ENCODE data around the gene RAD51B. TPM values are rescaled to one million over a fixed set of nuclear protein-coding genes. Genes with fewer than 3 reads are reported as not detected.

Gene RAD51B
- total RNA-seq, 1 experiment from 2014 or later = 29.9 TPM

DNA sequence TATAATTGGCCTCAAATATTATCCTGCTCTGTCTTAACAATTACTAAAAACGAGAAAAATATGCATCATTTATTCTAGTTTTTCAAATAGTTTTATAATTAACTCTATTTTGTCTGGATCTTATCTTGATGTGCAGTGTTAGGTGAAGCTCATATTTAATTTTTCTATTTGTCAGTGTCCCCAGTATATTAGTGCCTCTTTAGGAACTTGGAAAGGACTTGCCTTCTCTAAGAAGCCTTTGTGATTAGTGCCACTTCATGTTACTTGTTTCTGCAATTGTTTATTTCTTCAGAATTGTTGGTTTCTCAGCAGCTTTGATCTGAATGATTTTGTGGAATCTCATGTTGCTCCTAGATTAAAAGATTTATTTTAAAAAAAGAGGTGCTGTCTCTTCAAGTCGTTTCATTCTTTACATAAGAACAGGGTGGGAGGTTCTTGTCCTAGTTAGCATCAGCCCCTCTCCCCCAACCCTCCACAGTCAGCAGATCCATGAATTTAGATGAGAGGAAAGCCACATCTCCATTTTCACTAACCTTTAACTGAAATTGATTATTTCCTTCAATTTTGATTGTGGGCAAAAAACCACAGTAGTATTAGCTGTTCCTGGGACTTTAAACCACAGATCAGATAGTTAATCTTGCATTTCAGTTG, 434.4 kb downstream of the RAD51B start:
- CTCF ChIA-PET = interaction anchor here (0.6 kb wide), 1 partner anchor 53 kb away, joined by 3 read pairs; no protein-coding TSS in a partner anchor
- H3K79me2 ChIP-seq (ENCODE audit: low read depth) = no peaks in the 10 kb centered on the region
- TF ChIP-seq, protein P1, sequence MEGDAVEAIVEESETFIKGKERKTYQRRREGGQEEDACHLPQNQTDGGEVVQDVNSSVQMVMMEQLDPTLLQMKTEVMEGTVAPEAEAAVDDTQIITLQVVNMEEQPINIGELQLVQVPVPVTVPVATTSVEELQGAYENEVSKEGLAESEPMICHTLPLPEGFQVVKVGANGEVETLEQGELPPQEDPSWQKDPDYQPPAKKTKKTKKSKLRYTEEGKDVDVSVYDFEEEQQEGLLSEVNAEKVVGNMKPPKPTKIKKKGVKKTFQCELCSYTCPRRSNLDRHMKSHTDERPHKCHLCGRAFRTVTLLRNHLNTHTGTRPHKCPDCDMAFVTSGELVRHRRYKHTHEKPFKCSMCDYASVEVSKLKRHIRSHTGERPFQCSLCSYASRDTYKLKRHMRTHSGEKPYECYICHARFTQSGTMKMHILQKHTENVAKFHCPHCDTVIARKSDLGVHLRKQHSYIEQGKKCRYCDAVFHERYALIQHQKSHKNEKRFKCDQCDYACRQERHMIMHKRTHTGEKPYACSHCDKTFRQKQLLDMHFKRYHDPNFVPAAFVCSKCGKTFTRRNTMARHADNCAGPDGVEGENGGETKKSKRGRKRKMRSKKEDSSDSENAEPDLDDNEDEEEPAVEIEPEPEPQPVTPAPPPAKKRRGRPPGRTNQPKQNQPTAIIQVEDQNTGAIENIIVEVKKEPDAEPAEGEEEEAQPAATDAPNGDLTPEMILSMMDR (conservative IDR thresholded peaks at IDR 0.05) = no peak
- TF ChIP-seq EZH2 (IDR thresholded peaks at IDR 0.05; ENCODE audit: low read depth) = no peak
- no peaks in the 10 kb centered on the region for H4K20me1 ChIP-seq (ENCODE audit: insufficient read depth)
- peaks cover 53% of the 10 kb centered on the region for H3F3A ChIP-seq (ENCODE audit: insufficient read depth, low read depth)
- H3K27me3 ChIP-seq (ENCODE audit: insufficient read depth, low read depth) = no peaks in the 10 kb centered on the region
- DNase-seq = no peak
- intact Hi-C loops (cut with micrococcal nuclease; ENCODE audit: unreplicated experiment) = loop anchor here (5.0 kb wide), 2 partner anchors 53 to 123 kb away; no protein-coding TSS in a partner anchor
- H3K9me3 ChIP-seq (ENCODE audit: insufficient read depth, low read depth) = peaks cover 5% of the 10 kb centered on the region
- H3K4me2 ChIP-seq = no peak overlapping the region
- H3K4me3 ChIP-seq = no peak overlapping the region
- POLR2A ChIA-PET (ENCODE audit: unreplicated experiment) = no interaction called here
- no peak overlapping the region for H2AFZ ChIP-seq
- H3K27ac ChIP-seq = no peak overlapping the region
- no peaks in the 10 kb centered on the region for H3K9me2 ChIP-seq (ENCODE audit: insufficient read depth)
- H3K36me3 ChIP-seq (ENCODE audit: low read depth) = no peaks in the 10 kb centered on the region
- no TSS peak for BruUV-seq (replicated peaks)
- peaks cover 64% of the 10 kb centered on the region for H3K4me1 ChIP-seq (replicated peaks; ENCODE audit: insufficient read depth)

DNA sequence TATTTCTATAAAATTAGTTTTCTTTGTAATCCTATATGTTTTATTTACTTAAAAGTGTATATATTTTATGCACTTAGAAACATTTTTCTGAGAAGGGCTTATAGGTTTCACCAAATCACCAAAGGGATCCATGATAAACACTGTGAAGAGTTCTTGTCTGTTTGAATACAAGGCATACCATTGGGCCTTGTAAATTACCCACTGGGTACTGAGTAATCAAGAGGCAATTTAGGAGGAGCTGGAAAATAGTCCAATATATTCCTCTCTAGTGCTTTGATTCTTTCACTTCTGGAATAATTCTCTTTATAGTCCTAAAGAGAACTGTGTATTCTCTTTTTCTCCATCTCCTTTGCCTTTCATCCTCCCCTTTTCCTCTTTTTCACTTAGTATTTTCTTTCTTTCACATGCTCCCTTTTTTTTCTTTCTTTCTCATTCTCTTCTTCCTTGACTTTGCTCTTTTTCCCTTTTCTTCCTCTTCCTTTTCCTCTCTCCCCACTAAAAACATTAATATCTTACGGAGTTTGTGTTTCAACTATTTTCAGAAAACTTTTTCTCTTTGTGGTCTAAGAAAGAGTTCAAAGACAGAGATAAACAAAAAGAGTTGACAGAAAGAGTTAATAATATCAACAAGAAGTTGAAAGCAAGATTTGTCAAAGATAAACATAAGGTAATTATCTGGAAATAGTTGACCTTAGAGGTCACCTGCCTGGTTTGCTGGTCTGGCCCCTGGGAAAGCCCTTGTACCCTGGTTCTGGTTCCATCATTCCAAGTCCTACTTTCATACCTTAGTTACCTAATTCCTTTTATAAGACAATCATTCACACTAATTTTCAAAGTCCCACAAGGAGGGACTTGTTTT, 435.3 kb downstream of the RAD51B start:
- Histone ChIP-seq H3K9me2 (ENCODE audit: insufficient read depth) (no peaks in the 10 kb centered on the region), H3K27me3 (ENCODE audit: insufficient read depth, low read depth) (no peaks in the 10 kb centered on the region), H2AFZ (no peak overlapping the region), H3K27ac (peak overlapping the region; percentile 71), H3K4me1 (replicated peaks; ENCODE audit: insufficient read depth) (peaks cover 55% of the 10 kb centered on the region), H3F3A (ENCODE audit: insufficient read depth, low read depth) (peaks cover 44% of the 10 kb centered on the region), H4K20me1 (ENCODE audit: insufficient read depth) (no peaks in the 10 kb centered on the region), H3K4me3 (no peak overlapping the region), H3K9me3 (ENCODE audit: insufficient read depth, low read depth) (peaks cover 5% of the 10 kb centered on the region), H3K36me3 (ENCODE audit: low read depth) (no peaks in the 10 kb centered on the region), H3K4me2 (peak overlapping the region; percentile 5; the same call in 1 of the 2 replicates), H3K79me2 (ENCODE audit: low read depth) (no peaks in the 10 kb centered on the region)
- POLR2A ChIA-PET (ENCODE audit: unreplicated experiment) = interaction anchor here (0.6 kb wide), 1 partner anchor 532 kb away, joined by 6 read pairs; no protein-coding TSS in a partner anchor
- CTCF ChIA-PET = interaction anchor here (0.6 to 1.3 kb wide), 2 partner anchors 52 to 570 kb away, joined by 3 to 4 read pairs; no protein-coding TSS in a partner anchor
- intact Hi-C loops (cut with micrococcal nuclease; ENCODE audit: unreplicated experiment) = loop anchor here (5.0 kb wide), 2 partner anchors 52 to 122 kb away; no protein-coding TSS in a partner anchor
- TF ChIP-seq EZH2 (IDR thresholded peaks at IDR 0.05; ENCODE audit: low read depth) = no peak
- TF ChIP-seq, protein P1 (conservative IDR thresholded peaks at IDR 0.05) = no peak
- no TSS peak for BruUV-seq (replicated peaks)
- DNase-seq = no peak

DNA sequence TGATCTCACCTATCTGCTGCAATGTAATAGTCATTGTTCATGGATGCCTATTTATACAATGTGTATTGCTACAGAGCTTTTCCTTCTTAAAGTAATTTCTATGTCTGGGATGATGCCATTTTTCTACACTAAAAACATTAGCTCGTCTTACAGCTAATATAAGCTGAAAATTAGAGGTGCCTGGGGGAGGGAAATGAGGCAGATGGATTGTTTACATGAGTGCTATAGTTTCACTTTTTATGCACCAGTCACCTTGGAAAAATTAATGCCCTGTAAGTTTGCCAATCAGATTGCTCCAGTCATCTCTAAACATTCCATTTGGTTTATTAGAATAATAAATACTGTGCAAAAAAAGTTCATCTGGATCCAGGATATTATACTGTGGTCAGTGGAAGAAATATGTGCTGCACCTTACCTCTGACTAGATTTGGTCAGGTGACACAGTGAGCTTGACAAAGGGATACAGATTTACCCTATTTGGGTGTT, 436.2 kb downstream of the RAD51B start:
- intact Hi-C loops (cut with micrococcal nuclease; ENCODE audit: unreplicated experiment) = no loop called here
- H3F3A ChIP-seq (ENCODE audit: insufficient read depth, low read depth) = peaks cover 35% of the 10 kb centered on the region; the same call in 1 of the 2 replicates
- H3K9me3 ChIP-seq (ENCODE audit: insufficient read depth, low read depth) = peaks cover 5% of the 10 kb centered on the region
- no peaks in the 10 kb centered on the region for H3K9me2 ChIP-seq (ENCODE audit: insufficient read depth)
- H3K4me3 ChIP-seq = no peak overlapping the region
- no peaks in the 10 kb centered on the region for H3K27me3 ChIP-seq (ENCODE audit: insufficient read depth, low read depth)
- H4K20me1 ChIP-seq (ENCODE audit: insufficient read depth) = no peaks in the 10 kb centered on the region
- H3K36me3 ChIP-seq (ENCODE audit: low read depth) = no peaks in the 10 kb centered on the region
- H3K4me1 ChIP-seq (replicated peaks; ENCODE audit: insufficient read depth) = peaks cover 47% of the 10 kb centered on the region
- DNase-seq = peak; percentile 33 to 94
- no peak overlapping the region for H2AFZ ChIP-seq
- BruUV-seq (replicated peaks) = no TSS peak
- H3K79me2 ChIP-seq (ENCODE audit: low read depth) = no peaks in the 10 kb centered on the region
- TF ChIP-seq, protein P1 (conservative IDR thresholded peaks at IDR 0.05) = no peak
- no peak for TF ChIP-seq EZH2 (IDR thresholded peaks at IDR 0.05; ENCODE audit: low read depth)
- ChIA-PET CTCF (interaction anchor here (0.6 to 1.3 kb wide), 2 partner anchors 293 to 569 kb away, joined by 3 to 4 read pairs; no protein-coding TSS in a partner anchor), POLR2A (ENCODE audit: unreplicated experiment) (interaction anchor here (0.5 to 0.7 kb wide), 5 partner anchors 203 to 1864 kb away, joined by 3 to 12 read pairs (median 6); no protein-coding TSS in a partner anchor)
- peak overlapping the region; percentile 71 for H3K27ac ChIP-seq
- H3K4me2 ChIP-seq = peak overlapping the region; percentile 5; the same call in 1 of the 2 replicates
